HCT116 (cell line): ENCODE results near the gene HHIPL1. TPM values are rescaled to one million over a fixed set of nuclear protein-coding genes. Genes with fewer than 3 reads are reported as not detected.

Source experiments
- ATAC-seq: fragments of 200-7000 bp; cut with Tn5 transposase; 2 replicates; pipeline ENCODE4 v1.9.1; 2020; ENCODE audit warnings: mild to moderate bottlenecking, moderate library complexity
- BruUV-seq: library from RNA; stranded (reverse); fragments of 400-500 nt; replicated peaks from 2 replicates; lab custom pipeline; 2021; lab: Mats Ljungman, UMichigan
- CTCF ChIA-PET: fragments of 300-600 bp; sonication (Branson Sonifier 250); formaldehyde crosslinking; loops from one replicate; lab custom pipeline; 2021; ENCODE audit warnings: antibody characterized with exemption; lab: Charles Lee
- POLR2A ChIA-PET: fragments of 300-600, 350-600 bp; sonication (Branson Sonifier 250); formaldehyde crosslinking; loops from one replicate; lab custom pipeline; 2021; ENCODE audit warnings: antibody characterized with exemption; lab: Charles Lee
- RAD21 ChIA-PET, 2 experiments: fragments of 300-600 bp; sonication (Branson Sonifier 250); formaldehyde crosslinking; loops; one replicate each; lab custom pipeline; 2023; ENCODE audit warnings: low total read pairs in 2 of 2; ENCODE audit not compliant: uncharacterized antibody in 2 of 2, unreplicated experiment in 2 of 2, low non-redundant PET in 1 of 2; lab: Charles Lee
- DNase-seq: peaks from one replicate; pipeline ENCODE4 v3.0.0-alpha.2; 2010; ENCODE audit warnings: low read depth, low spot score
- H2AFZ ChIP-seq: fragments of 200-600 bp; shearing (Covaris generic), sonication (generic); 2 replicates; pipeline ENCODE4 v1.6.1; 2017; ENCODE audit warnings: low read depth, mixed run types, mixed read lengths, antibody characterized with exemption, low read length; ENCODE audit not compliant: poor library complexity, severe bottlenecking
- H3K27ac ChIP-seq: 2 replicates; pipeline ENCODE4 v1.5.1; 2012; ENCODE audit warnings: low read depth, low read length
- H3K27me3 ChIP-seq: fragments of 200-600 bp; sonication (generic); 2 replicates; pipeline ENCODE4 v1.6.1; 2016; ENCODE audit warnings: mixed run types, low read length, mixed read lengths; ENCODE audit not compliant: insufficient read depth
- H3K36me3 ChIP-seq, 2 experiments: fragments of 200-500 bp in 1 of 2; fragments of 200-600 bp in 1 of 2; sonication (Bioruptor generic) in 1 of 2; sonication (generic) in 1 of 2; 2 replicates each; pipeline versions ENCODE4 v1.5.1 to v1.6.1; 2014 to 2016; ENCODE audit warnings: low read length in 2 of 2, inconsistent platforms in 1 of 2, mixed read lengths in 1 of 2, mixed run types in 1 of 2; ENCODE audit not compliant: insufficient read depth in 2 of 2, control insufficient read depth in 1 of 2
- H3K4me1 ChIP-seq, 2 experiments: fragments of 200-600 bp in 1 of 2; sonication (generic) in 1 of 2; 2 replicates each; pipeline versions ENCODE4 v1.5.1 to v1.6.1; 2012 to 2017; ENCODE audit warnings: low read length in 2 of 2, inconsistent platforms in 1 of 2, mild to moderate bottlenecking in 1 of 2, mixed read lengths in 1 of 2, mixed run types in 1 of 2, moderate library complexity in 1 of 2; ENCODE audit not compliant: insufficient read depth in 2 of 2, control insufficient read depth in 1 of 2
- H3K4me2 ChIP-seq: fragments of 200-600 bp; sonication (generic); 2 replicates; pipeline ENCODE4 v1.6.1; 2017; ENCODE audit warnings: mixed run types, low read length, mixed read lengths
- H3K4me3 ChIP-seq, 2 experiments: fragments of 200-600 bp in 1 of 2; sonication (generic) in 1 of 2; replicated peaks in 1 of 2; 2 replicates each; pipeline ENCODE4 v1.5.1; 2011 to 2016; ENCODE audit warnings: low read length in 2 of 2, control low read depth in 1 of 2, low read depth in 1 of 2, mild to moderate bottlenecking in 1 of 2, mixed read lengths in 1 of 2, mixed run types in 1 of 2
- H3K79me2 ChIP-seq: fragments of 200-600 bp; sonication (generic); 2 replicates; pipeline ENCODE4 v1.6.1; 2017; ENCODE audit warnings: mild to moderate bottlenecking, mixed run types, low read length, moderate library complexity, mixed read lengths; ENCODE audit not compliant: insufficient read depth
- H3K9ac ChIP-seq: fragments of 200-600 bp; sonication (generic); 2 replicates; pipeline ENCODE4 v1.6.1; 2016; ENCODE audit warnings: low read length, mixed read lengths
- H3K9me2 ChIP-seq: fragments of 200-600 bp; sonication (generic), shearing (Covaris generic); 2 replicates; pipeline ENCODE4 v1.6.1; 2017; ENCODE audit warnings: mixed run types, mild to moderate bottlenecking, moderate library complexity; ENCODE audit not compliant: insufficient read depth
- H3K9me3 ChIP-seq, 2 experiments: fragments of 200-500 bp in 1 of 2; fragments of 200-600 bp in 1 of 2; sonication (Bioruptor generic) in 1 of 2; sonication (generic) in 1 of 2; 2 replicates each; pipeline ENCODE4 v1.6.1; 2014 to 2017; ENCODE audit warnings: low read length in 2 of 2, mixed read lengths in 2 of 2, inconsistent platforms in 1 of 2, low read depth in 1 of 2, mild to moderate bottlenecking in 1 of 2, mixed run types in 1 of 2, moderate library complexity in 1 of 2; ENCODE audit not compliant: control insufficient read depth in 1 of 2, insufficient read depth in 1 of 2
- H4K20me1 ChIP-seq: fragments of 200-600 bp; sonication (generic), shearing (Covaris generic); 2 replicates; pipeline ENCODE4 v1.6.1; 2017; ENCODE audit warnings: mixed run types, mild to moderate bottlenecking, moderate library complexity; ENCODE audit not compliant: insufficient read depth
- ATF3 ChIP-seq: IDR thresholded peaks from 2 replicates; pipeline ENCODE4 v1.6.1; 2012
- CBX3 ChIP-seq: IDR thresholded peaks from 2 replicates; pipeline ENCODE4 v1.6.1; 2012; ENCODE audit warnings: low read depth
- CEBPB ChIP-seq: IDR thresholded peaks from 2 replicates; pipeline ENCODE4 v1.6.1; 2012; ENCODE audit warnings: low read depth
- CTCF ChIP-seq, 3 experiments: fragments of 200-600 bp in 1 of 3; sonication (generic) in 1 of 3; IDR thresholded peaks in 2 of 3; conservative IDR thresholded peaks in 1 of 3; 2 replicates each; pipeline ENCODE4 v1.5.1; 2012 to 2017; ENCODE audit warnings: low read depth in 2 of 3, low read length in 2 of 3, antibody characterized with exemption in 1 of 3, borderline replicate concordance in 1 of 3, control low read depth in 1 of 3, mild to moderate bottlenecking in 1 of 3, mixed read lengths in 1 of 3, mixed run types in 1 of 3, moderate library complexity in 1 of 3; ENCODE audit not compliant: insufficient read depth in 1 of 3
- EGR1 ChIP-seq: IDR thresholded peaks from 2 replicates; pipeline ENCODE4 v1.6.1; 2012; ENCODE audit warnings: low read depth
- EZH2 ChIP-seq: fragments of 200-600 bp; sonication (generic); IDR thresholded peaks from 2 replicates; pipeline ENCODE4 v1.6.1; 2017; ENCODE audit warnings: antibody characterized with exemption, mixed run types
- EZH2phosphoT487 ChIP-seq: fragments of 200-600 bp; IDR thresholded peaks from 2 replicates; pipeline ENCODE4 v1.6.1; 2018; ENCODE audit warnings: antibody characterized with exemption, borderline replicate concordance
- JUND ChIP-seq: IDR thresholded peaks from 2 replicates; pipeline ENCODE4 v1.6.1; 2012
- POLR2AphosphoS5 ChIP-seq: IDR thresholded peaks from 2 replicates; pipeline ENCODE4 v1.6.1; 2011; ENCODE audit warnings: mild to moderate bottlenecking, low read depth, low read length, moderate library complexity
- RAD21 ChIP-seq: IDR thresholded peaks from 2 replicates; pipeline ENCODE4 v1.6.1; 2012; ENCODE audit warnings: low read depth, mild to moderate bottlenecking
- REST ChIP-seq: IDR thresholded peaks from 2 replicates; pipeline ENCODE4 v1.6.1; 2012; ENCODE audit warnings: low read depth
- SIN3A ChIP-seq: IDR thresholded peaks from 2 replicates; pipeline ENCODE4 v1.6.1; 2012; ENCODE audit warnings: low read depth
- SP1 ChIP-seq: IDR thresholded peaks from 2 replicates; pipeline ENCODE4 v1.6.1; 2012; ENCODE audit warnings: low read depth
- TCF7L2 ChIP-seq: IDR thresholded peaks from 2 replicates; pipeline ENCODE4 v1.7.0; 2011; ENCODE audit warnings: borderline replicate concordance, inconsistent platforms; ENCODE audit not compliant: insufficient read depth, insufficient read length; ENCODE audit errors: extremely low read depth
- YY1 ChIP-seq: IDR thresholded peaks from 2 replicates; pipeline ENCODE4 v1.6.1; 2011; ENCODE audit warnings: low read length, low read depth, moderate library complexity, mild to moderate bottlenecking; ENCODE audit not compliant: insufficient replicate concordance; ENCODE audit errors: extremely low read depth
- ZBTB33 ChIP-seq: IDR thresholded peaks from 2 replicates; pipeline ENCODE4 v1.6.1; 2011; ENCODE audit warnings: mild to moderate bottlenecking, low read length, moderate library complexity; ENCODE audit not compliant: insufficient replicate concordance; ENCODE audit errors: extremely low read depth
- ZFX ChIP-seq: fragments of 450-650 bp; IDR thresholded peaks from 2 replicates; pipeline ENCODE4 v1.6.1; 2017
- ZNF274 ChIP-seq: fragments of 200-500 bp; sonication (Bioruptor generic); IDR thresholded peaks from 2 replicates; pipeline ENCODE4 v1.6.1; 2014; ENCODE audit warnings: mild to moderate bottlenecking, low read depth, low read length, inconsistent platforms
- intact Hi-C: fragments of 100-400 bp; cut with micrococcal nuclease; formaldehyde crosslinking; loops from 2 replicates; pipeline ENCODE4 v1.10.0; 2022
- total RNA-seq: library from RNA; stranded (reverse); gene quantifications from one replicate; pipeline ENCODE4 v1.2.1, GENCODE V29; 2021; ENCODE audit not compliant: unreplicated experiment

HHIPL1 gene
- total RNA-seq, 1 experiment from 2014 or later = not detected

- 0 out of 2 replicates have a peak, but pooled peaks cover 3% of the 10 kb centered on the region for H3K27me3 ChIP-seq
- H2AFZ ChIP-seq = no peak overlapping the region
- ATAC-seq = no peak
- H3K9me2 ChIP-seq = no peaks in the 10 kb centered on the region
- H3K27ac ChIP-seq = no peak overlapping the region
- CTCF ChIA-PET = interaction anchor here (1.5 to 2.0 kb wide), 2 partner anchors 11 to 71 kb away, joined by 4 to 5 read pairs; no protein-coding TSS in a partner anchor
- H3K9me3 ChIP-seq = no peaks in the 10 kb centered on the region
- H4K20me1 ChIP-seq = no peaks in the 10 kb centered on the region
- TF ChIP-seq POLR2AphosphoS5 (no peak), EGR1 (no peak), ZBTB33 (no peak), EZH2phosphoT487 (no peak), ATF3 (no peak), CBX3 (no peak), YY1 (no peak), RAD21 (no peak), CEBPB (no peak), CTCF (IDR thresholded peaks at IDR 0.05 in 2 of 3, conservative IDR thresholded peaks at IDR 0.05 in 1 of 3; ENCODE audit: borderline replicate concordance in 1 of 3, insufficient read depth in 1 of 3, low read depth in 2 of 3, low read length in 2 of 3) (no peak), REST (no peak), SP1 (no peak), SIN3A (no peak), ZNF274 (no peak), TCF7L2 (no peak), JUND (no peak), EZH2 (no peak), ZFX (no peak)
- TF ChIP-seq, all 23 proteins: peak for 0
- BruUV-seq = no TSS peak
- H3K4me1 ChIP-seq = peaks cover 4 to 5% of the 10 kb centered on the region in 2 experiments; a peak in 3 of 4 replicates
- no peak overlapping the region for H3K4me3 ChIP-seq
- ChIA-PET POLR2A (no interaction called here), RAD21 (no interaction called here)
- no peak overlapping the region for H3K9ac ChIP-seq
- no peak overlapping the region for H3K4me2 ChIP-seq
- no peaks in the 10 kb centered on the region for H3K36me3 ChIP-seq
- intact Hi-C loops = no loop called here
- no peaks in the 10 kb centered on the region for H3K79me2 ChIP-seq
- DNase-seq = no peak
These were observed 27.8 kb upstream of the HHIPL1 start for GRCh38 chr14:99616832-99617800.
